Astrocyte of the cerebellum (primary cell): Measurements from ENCODE around the gene FAM83F.

Experiments
- DNase-seq: peaks from one replicate; pipeline ENCODE4 v3.0.0-alpha.2; 2011; ENCODE audit warnings: low read depth
- H3K4me3 ChIP-seq: 2 replicates; pipeline ENCODE4 v1.5.1; 2011; ENCODE audit warnings: mild to moderate bottlenecking, low read depth, low read length, moderate library complexity
- CTCF ChIP-seq: IDR thresholded peaks from 2 replicates; pipeline ENCODE4 v1.5.1; 2012; ENCODE audit warnings: low read length, low read depth, moderate library complexity, mild to moderate bottlenecking; ENCODE audit errors: missing control alignments
- in situ Hi-C: cut with HindIII; loops from 2 replicates; pipeline ENCODE4 v1.10.0; 2017; ENCODE audit warnings: low sequenced_read_pairs

Gene FAM83F

GRCh38 chr22:39967103-39967829 lies 27.5 kb upstream of the FAM83F start:
- in situ Hi-C loops: no loop called here
- no peak for TF ChIP-seq CTCF
- DNase-seq: peak; percentile 61

GRCh38 chr22:39967996-39968972 lies 26.5 kb upstream of the FAM83F start:
- no peak overlapping the region for H3K4me3 ChIP-seq
- no peak for TF ChIP-seq CTCF
- in situ Hi-C loops: no loop called here
- DNase-seq: no peak

More at GRCh38 chr22:39967103-39967829, 27.5 kb upstream of the FAM83F start:
- H3K4me3 ChIP-seq: no peak overlapping the region

- no peak for DNase-seq
- no peak for TF ChIP-seq CTCF
- H3K4me3 ChIP-seq: no peak overlapping the region
- in situ Hi-C loops: no loop called here
Observed at GRCh38 chr22:39970742-39971141, 24.0 kb upstream of the FAM83F start.

GRCh38 chr22:39972641-39973040 lies 22.1 kb upstream of the FAM83F start:
- in situ Hi-C loops: no loop called here
- no peak for DNase-seq
- H3K4me3 ChIP-seq: no peak overlapping the region
- no peak for TF ChIP-seq CTCF

- in situ Hi-C loops: no loop called here
- no peak overlapping the region for H3K4me3 ChIP-seq
- no peak for DNase-seq
- no peak for TF ChIP-seq CTCF
Observed at GRCh38 chr22:39973656-39974055, 21.1 kb upstream of the FAM83F start.

- no peak for DNase-seq
- in situ Hi-C loops: no loop called here
- TF ChIP-seq CTCF: no peak
- no peak overlapping the region for H3K4me3 ChIP-seq
Observed at GRCh38 chr22:39974065-39974464, 20.7 kb upstream of the FAM83F start.
